SKM-1 treated with dmso at 0.1 percent for 144 hours (cell line): ENCODE results near the gene APOE.
"Not testable (repeated sequence)": the region's sequence is repeated elsewhere in the genome, so short reads cannot be mapped to it uniquely, and the experiment has no call there.

Experiments used
- DNase-seq: peaks from one replicate; lab custom pipeline; 2025; ENCODE audit not compliant: unreplicated experiment; lab: John Stamatoyannopoulos, UW

APOE gene

GRCh38 chr19:44905437-44906160 is at the start of gene APOE:
Gene APOE, plus strand, starts transcription at chr19:44905796. Its CDS starts 829 bp downstream, at chr19:44906625.
- DNase-seq = no peak

GRCh38 chr19:44856421-44857083 is 49.0 kb upstream of the APOE start:
- peak; percentile 39 for DNase-seq

- no peak for DNase-seq
These were observed 47.8 kb upstream of the APOE start for GRCh38 chr19:44857837-44858236.

- DNase-seq = not testable (repeated sequence)
These were observed 44.0 kb upstream of the APOE start for GRCh38 chr19:44861576-44861975.

- DNase-seq = no peak
These were observed 41.6 kb upstream of the APOE start for GRCh38 chr19:44863990-44864389.

GRCh38 chr19:44865196-44865767 is 40.3 kb upstream of the APOE start:
- DNase-seq = no peak

GRCh38 chr19:44866664-44867063 is 38.9 kb upstream of the APOE start:
- no peak for DNase-seq

GRCh38 chr19:44867578-44867977 is 38.0 kb upstream of the APOE start:
- no peak for DNase-seq

- peak; percentile 0 for DNase-seq
These were observed 35.7 kb upstream of the APOE start for GRCh38 chr19:44869733-44870470.

GRCh38 chr19:44871809-44872208 is 33.8 kb upstream of the APOE start:
- DNase-seq = no peak

GRCh38 chr19:44872661-44873060 is 32.9 kb upstream of the APOE start:
- no peak for DNase-seq

- DNase-seq = no peak
These were observed 31.3 kb upstream of the APOE start for GRCh38 chr19:44874317-44874716.

GRCh38 chr19:44875666-44876451 is 29.7 kb upstream of the APOE start:
- DNase-seq = no peak

- no peak for DNase-seq
These were observed 28.6 kb upstream of the APOE start for GRCh38 chr19:44876930-44877535.

GRCh38 chr19:44878120-44878865 is 27.3 kb upstream of the APOE start:
- DNase-seq = no peak

GRCh38 chr19:44879309-44880065 is 26.1 kb upstream of the APOE start:
- DNase-seq = no peak

GRCh38 chr19:44882063-44882462 is 23.5 kb upstream of the APOE start:
- no peak for DNase-seq

GRCh38 chr19:44882619-44883397 is 22.8 kb upstream of the APOE start:
- DNase-seq = not testable (repeated sequence)
